ENCODE results near the gene NUMB. TPM values are rescaled to one million over a fixed set of nuclear protein-coding genes. Genes with fewer than 3 reads are reported as not detected.
"Not testable (repeated sequence)": the region's sequence is repeated elsewhere in the genome, so short reads cannot be mapped to it uniquely, and the experiment has no call there.

NUMB gene
- polyA plus RNA-seq, 1 donor, result 29.7 TPM

DNA sequence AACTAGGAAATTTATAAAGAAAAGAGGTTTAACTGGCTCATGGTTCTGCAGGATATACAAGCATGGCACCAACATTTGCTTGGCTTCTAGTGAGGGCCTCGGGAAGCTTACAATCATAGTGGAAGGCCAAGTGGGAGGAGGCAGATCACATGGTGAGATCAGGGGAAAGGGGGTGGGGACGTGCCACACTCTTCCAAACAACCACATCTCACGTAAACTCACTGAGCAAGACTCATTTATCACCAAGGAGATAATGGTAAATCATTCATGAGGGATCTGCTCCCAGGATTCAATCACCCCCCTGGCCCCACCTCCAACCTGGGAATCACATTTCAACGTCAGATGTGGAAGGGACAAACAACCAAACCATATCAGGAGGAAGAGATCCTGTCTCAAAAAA lies 35.8 kb downstream of the NUMB start:
- no peak for DNase-seq (ENCODE audit: low read depth)

DNA sequence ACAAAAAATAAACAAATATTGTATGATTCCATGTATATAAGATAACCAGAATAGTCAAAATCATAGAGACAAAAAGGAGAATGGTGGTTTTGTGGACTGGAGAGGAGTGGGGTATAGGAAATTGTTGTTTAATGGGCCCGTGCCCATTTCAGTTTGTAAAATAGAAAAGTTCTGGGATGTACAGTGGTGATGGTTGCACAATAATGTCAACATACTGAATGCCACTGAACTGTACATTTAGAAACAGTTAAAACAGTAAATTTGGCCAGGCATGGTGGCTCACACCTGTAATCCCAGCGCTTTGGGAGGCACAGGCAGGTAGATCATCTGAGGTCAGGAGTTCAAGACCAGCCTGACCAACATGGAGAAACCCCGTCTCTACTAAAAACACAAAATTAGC lies 40.1 kb downstream of the NUMB start:
- DNase-seq (ENCODE audit: low read depth), result no peak

DNA sequence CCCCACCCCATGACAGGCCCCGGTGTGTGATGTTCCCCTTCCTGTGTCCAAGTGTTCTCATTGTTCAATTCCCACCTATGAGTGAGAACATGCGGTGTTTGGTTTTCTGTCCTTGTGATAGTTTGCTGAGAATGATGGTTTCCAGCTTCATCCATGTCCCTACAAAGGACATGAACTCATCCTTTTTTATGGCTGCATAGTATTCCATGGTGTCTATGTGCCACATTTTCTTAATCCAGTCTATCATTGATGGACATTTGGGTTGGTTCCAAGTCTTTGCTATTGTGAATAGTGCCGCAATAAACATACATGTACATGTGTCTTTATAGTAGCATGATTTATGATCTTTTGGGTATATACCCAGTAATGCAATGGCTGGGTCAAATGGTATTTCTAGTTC lies 52.1 kb downstream of the NUMB start:
- DNase-seq (ENCODE audit: low read depth), result not testable (repeated sequence)

DNA sequence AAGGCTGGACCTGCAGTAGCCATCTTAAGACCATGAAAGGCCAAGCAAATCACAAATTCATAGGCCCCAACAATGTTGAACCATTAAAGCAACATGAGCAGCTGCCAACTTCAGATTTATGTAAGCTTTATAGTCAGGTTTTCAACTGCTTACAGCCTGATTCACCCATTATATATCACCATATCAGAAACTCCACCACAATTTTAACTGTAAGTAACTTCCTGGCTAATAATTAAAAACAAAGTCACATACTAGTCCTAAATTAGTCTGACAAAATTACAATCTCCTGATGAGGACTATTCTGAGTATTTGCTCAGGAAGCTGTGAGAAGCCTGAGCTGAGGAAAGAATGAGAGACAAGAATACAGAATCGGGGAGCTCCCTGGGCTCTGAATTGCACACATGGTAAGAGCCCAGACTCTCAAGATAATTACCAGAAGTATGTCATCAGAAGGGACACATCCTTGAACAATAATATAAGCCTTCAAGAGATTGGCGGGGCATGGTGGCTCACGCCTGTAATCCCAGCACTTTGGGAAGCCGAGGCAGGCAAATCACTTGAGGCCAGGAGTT lies 55.1 kb downstream of the NUMB start:
- DNase-seq (ENCODE audit: low read depth), result no peak

DNA sequence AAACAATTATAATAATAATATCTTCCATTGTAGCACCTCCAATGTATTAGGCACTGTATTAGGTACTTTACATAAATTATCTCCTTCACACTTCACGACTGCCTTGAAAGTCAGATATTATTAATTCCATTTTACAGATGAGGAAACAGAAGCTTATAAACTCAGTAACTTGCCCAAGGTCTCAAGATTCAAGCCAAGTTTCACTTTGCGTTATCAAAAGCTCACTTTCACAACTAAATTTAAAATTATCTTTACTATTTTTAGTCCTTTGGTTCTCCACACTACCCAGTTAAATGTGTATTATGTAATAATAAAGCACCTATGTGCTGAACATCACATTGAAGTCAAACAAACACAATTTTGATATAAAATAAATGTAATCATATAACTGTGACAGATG lies 55.8 kb downstream of the NUMB start:
- DNase-seq (ENCODE audit: low read depth), result no peak

DNA sequence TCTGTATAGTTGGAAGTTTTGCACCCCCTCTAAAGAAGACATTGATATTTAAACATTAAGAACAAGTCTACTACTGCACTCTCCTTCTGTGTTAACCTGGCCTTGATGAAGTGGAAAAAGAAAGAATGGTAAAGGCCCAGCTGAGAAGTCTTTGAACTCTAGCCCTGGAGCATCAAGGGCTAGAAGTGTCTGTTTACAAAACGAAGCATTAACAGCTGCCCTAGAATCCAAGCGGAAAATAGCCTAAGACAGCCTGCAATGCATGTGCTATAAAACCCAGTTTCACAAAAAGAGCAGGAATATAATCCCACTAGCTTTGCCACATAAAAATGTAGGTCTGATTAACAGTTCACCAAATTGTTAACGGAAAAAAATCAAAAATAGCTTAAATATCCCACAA lies 60.5 kb downstream of the NUMB start:
- no peak for DNase-seq (ENCODE audit: low read depth)

DNA sequence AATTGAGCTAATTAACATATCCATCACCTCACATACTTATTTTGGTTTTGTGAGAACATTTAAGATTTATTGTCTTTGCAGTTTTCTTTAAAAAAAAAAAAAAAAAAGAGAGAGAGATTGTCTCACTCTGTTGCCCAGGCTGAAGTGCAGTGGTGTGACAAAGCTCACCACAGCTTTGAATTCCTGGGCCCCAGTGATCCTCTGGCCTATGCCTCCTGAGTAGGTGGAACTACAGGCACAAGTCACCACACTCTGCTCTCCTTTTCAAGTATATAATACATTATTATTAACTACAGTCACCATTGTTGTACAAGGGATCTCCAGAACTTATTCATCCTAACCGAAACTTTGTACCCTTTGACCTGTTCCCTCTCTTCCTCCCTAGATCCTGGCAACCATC lies 64.0 kb downstream of the NUMB start:
- no peak for DNase-seq (ENCODE audit: low read depth)

DNA sequence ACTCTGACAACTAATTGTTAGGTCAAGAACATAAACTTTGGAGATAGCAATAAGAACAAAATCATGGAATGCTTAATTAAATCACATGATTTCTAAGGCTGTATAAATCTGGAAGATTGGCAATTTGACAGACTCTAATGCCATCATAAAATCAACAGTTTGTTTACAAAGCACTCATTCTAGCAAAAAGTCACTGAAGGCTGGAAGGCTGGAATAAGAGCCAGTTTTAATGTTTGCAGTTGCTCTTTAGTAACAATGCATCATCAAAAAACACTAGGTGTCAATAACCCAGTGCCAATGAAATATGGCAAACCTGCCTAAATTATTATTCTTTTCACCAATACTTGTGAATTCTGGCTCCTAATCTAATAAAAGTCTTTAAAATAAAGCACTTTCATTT lies 65.0 kb downstream of the NUMB start:
- no peak for DNase-seq (ENCODE audit: low read depth)

DNA sequence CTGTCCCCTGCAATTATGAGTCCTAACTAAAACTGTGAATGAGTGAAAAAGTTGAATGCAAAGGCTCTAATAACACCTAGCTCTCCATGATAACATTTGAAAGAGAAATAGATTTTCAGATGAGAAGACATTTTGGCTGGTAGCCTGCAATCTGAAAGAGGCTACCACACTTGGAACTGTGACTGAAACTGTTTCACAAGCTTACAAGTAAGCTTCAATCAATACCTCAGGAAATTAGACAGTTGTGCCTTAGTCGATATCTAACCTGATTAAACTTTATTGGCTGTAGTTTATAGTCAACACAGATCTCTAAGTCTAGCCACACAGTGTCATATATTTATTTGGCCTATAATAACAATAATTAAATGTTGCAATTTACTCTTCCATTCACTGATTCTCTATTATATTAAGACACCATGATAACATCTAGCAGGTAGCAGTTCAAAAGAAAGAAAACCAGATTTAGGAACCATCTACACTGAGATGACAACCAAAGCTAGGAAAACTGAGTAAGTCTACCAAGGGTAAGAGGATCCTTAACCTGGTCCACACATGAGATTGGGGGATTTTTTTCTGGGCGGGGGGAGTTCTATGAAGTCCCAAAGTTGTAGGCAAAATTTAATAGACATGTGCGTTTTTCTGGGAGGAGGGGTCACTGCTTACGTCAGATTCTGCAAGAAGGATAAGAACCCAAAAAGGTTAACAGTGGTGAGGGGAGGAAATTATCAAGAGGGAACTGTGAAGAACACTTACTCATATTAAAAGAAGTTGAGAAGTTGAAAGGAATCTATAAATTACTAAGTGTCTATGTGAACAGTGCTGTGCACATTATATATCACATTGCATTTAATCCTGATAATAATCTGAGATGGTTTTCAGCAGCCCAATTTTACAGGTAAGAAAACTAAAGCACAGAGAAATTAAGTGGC lies 65.8 kb downstream of the NUMB start:
- DNase-seq (ENCODE audit: low read depth), result no peak

DNA sequence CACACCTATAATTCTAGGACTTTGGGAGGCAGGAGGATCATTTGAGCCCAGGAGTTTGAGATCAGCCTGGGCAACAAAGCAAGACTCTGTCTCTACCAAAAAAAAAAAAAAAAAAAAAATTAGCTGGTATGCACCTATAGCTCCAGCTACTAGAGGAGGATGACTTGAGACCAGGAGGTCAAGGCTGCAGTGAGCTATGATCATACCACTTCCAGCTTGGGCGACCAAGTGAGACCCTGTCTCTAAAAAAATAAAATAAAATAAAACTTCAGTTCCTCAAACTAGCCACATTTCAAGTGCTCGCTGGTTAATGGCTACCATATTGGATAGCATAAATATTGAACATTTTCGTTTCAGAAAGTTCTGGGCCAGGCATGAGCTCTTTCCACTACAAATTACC lies 70.5 kb downstream of the NUMB start:
- not testable (repeated sequence) for DNase-seq (ENCODE audit: low read depth)

DNA sequence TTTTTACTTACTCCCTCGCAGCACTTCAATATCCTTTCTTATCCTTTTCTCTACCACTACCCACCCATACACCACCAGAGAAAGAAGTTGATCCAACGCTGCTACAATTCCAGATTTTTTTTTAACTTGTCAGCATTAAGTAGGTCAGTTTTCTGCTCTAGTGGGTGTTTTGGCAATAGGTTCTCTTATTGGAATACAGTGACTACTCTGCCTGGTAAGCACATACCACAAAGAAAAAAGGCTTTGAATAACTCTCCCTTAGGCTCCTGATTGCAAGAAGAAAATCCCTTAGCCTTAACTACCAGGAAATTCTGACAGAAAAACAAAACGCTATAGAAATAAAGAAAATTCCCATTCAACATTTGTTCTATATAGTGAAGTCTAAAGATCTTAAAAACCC lies 72.0 kb downstream of the NUMB start:
- DNase-seq (ENCODE audit: low read depth), result no peak

DNA sequence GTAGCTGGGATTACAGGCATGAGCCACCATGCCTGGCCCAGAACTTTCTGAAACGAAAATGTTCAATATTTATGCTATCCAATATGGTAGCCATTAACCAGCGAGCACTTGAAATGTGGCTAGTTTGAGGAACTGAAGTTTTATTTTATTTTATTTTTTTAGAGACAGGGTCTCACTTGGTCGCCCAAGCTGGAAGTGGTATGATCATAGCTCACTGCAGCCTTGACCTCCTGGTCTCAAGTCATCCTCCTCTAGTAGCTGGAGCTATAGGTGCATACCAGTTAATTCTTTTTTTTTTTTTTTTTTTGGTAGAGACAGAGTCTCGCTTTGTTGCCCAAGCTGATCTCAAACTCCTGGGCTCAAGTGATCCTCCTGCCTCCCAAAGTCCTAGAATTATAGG lies 73.3 kb downstream of the NUMB start:
- not testable (repeated sequence) for DNase-seq (ENCODE audit: low read depth)

DNA sequence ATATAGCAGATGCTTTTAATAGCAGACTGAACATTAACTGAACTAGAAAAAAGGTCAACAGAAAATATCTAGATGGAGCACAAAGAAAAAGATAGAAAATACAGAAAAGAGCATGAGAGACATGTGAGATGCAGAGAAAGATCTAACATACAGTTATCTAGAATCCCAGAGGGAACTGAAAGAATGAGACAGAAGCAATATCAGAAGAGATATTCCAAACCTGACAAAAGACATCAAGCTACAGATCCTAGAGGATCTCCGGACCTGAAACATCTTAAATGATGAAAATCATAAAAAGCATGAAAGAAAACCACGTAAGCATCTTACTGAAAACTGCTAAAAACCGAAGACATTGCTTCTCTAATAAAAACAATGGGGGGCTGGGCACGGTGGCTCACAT lies 75.0 kb downstream of the NUMB start:
- DNase-seq (ENCODE audit: low read depth), result no peak

DNA sequence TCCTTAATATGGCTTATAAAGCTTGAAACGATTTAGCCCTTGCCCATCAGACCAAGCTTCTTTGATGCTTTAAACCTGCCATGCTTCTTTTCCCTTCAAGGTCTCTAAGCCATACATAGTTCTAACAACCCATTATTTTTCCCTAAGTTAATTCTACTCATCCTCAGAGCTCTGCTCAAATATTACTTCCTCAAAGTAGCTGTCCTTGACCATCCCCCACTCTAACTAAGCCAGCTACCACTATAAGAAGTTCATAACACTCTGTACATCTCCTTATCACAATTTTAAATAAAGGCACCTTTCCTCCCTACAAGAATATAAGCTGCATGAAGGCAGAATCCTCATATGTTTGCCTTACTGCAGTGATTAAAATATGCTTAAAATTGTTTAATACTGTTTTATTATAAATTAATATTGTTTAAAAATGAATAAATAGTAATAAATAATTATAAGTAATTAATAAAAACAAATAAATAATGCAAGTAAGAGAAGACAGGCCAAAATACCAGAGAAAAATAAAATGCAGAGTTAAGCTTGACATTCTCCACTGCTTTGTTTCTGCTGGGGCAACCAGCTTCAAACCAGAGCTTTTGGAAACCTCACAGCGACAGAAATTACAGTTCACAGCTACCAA lies 76.8 kb downstream of the NUMB start:
- no peak for DNase-seq (ENCODE audit: low read depth)

DNA sequence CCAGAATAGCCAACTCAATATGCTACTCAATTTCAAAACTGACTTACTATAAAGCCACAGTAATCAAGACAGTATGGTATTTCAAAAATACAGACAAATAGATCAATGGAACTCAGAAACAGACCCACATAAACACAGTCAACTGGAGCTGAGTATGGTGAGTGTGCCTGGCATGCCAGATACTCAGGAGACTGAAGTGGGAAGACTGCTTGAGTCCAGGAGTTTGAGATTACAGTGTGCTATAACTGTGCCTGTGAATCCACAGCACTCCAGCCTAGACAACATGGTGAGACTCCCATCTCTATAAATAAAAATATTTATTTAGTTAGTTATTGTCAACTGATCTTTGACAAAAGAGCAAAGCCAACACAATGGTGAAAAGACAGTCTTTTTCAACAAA lies 81.8 kb downstream of the NUMB start:
- DNase-seq (ENCODE audit: low read depth), result no peak

DNA sequence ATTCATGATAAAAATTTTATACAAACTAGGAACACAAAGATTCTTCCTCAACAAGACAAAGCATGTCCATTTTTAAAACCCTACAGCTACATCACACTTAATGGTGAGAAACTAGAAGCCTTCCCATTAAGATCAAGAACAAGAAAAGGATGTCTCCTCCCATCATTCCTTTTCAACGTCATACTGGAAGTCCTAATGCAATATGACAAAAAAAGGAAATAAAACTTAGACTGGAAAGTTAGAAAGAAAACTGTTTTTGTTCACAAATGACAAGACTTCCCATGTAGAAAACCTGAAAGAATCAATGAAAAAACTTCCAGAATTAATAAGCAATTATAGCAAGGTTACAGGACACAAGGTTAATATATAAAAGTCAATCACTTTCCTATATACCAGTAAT lies 82.5 kb downstream of the NUMB start:
- DNase-seq (ENCODE audit: low read depth), result no peak

DNA sequence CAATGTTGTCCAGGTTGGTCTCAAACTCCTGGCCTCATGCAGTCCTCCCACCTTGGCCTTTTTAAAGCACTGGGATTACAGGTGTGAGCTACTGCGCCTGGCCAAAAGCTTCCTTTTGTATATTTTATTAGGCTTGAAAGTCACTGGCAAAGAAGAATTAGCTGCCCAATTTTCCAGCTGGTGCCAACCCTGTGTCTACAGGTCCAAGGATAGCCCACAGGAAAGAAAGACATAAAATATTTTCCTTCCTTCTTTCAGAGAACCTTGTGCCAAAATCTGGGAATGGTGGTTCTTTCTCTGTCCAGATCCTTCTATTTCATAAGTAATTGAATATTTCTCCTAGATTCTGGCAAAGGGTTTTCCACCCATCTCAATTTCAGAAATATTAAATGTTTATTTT lies 84.1 kb downstream of the NUMB start:
- no peak for DNase-seq (ENCODE audit: low read depth)

DNA sequence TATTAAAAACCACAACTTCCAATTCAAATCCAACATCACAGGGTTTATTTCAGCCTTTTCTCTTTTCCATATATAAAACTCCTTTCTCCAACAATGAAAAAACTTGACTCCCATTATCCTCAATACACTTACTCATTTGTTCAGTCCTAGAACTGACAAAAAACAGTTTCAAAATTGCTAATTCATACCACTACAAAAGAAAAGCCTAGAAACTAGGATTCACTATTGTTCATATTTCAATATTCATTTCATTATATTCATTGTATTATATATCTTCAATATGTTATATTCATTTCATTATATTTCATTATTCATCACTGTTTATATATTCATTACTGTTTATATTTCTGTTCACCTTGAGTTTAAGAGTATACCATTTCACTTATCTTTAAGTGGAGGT lies 85.8 kb downstream of the NUMB start:
- DNase-seq (ENCODE audit: low read depth), result no peak

DNA sequence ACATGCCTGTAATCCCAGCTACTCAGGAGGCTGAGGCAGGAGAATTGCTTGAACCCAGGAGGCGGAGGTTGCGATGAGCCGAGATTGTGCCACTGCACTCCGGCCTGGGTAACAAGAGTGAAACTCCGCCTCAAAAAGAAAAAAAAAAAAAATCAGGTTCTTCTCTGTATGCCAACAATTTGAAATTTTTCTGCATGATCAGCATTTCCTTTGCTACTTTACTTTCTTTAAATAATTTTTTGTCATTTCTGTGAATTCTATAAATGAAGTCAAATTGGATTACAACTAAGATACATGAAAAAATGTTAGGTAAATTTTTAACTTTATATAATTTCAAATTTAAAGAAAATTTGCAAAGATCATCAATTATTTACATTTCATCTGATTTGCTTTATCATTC lies 87.8 kb downstream of the NUMB start:
- DNase-seq (ENCODE audit: low read depth), result no peak

DNA sequence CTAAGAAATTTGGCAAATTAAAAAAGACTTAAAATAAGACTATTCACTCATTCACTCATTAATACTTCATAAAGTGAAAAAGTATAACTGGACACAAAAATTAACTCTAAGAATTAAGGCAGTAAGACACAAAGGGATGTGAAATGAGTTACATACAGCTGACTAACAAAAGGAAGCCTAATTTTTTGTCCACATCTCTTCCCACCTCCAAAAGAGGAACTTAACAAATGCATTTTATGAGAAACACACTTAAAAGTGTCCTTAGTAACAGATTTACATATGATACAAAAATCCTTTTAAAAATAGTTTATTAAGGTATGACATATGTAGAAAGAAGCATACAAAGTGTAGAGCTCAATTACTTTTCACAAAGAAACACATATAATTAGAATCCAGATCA lies 88.9 kb downstream of the NUMB start:
- DNase-seq (ENCODE audit: low read depth), result no peak

DNA sequence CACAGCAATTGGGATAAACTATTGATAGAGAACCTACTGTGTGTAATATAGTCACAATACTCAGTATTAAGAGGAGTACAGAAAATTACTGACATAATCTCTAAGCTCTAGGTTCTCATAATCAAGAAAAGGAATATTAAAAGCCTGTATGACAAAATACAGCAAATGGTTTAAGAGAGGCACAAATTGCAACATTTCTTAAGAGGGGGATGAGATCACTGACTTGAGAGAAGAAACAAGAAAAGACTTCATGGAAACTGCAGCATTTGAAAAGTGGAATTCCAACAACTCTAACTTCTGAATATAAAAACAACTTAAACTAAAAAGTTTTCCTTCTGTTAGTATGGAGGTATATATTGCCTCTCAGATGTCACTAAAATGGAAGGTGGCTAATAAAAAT lies 89.7 kb downstream of the NUMB start:
- DNase-seq (ENCODE audit: low read depth), result no peak

DNA sequence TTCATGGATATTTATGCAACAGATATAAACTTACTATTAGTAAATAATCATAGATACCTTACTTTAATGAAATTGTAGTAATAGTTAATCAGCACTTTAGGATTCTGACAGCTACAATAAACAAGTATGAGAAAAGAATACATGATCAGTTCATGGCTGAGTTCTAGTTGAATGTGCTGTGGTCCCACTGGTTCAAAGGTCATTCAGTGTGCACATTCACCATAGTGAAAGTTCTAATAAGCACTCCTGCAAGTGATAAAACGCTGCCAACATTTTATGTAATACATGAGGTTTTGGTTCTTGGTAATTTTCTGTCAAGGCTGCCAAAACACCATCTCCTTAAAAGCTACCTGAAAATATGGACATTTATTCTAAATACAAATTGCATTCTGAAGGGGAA lies 92.6 kb downstream of the NUMB start:
- DNase-seq (ENCODE audit: low read depth), result no peak

DNA sequence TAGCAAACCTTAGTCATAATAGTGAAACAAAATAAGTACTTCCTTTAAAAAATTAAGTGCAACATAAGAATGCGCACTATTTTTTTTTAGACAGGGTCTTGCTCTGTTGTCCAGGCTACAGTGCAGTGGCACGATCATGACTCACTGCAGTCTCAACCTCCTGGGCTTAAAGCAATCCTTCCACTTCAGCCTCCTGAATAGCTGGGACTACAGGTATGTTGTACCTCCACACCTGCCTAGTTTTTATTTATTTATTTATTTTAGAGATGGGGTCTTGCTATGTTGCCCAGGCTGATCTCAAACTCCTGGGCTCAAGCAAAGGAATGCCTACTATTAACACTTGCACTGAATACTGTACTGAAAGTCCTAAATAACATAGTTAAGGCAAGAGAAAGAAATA lies 93.8 kb downstream of the NUMB start:
- no peak for DNase-seq (ENCODE audit: low read depth)
